Measurements from ENCODE around the gene KNL1.

Gene KNL1

GRCh38 chr15:40593588-40594428 is at the start of gene KNL1:
Gene KNL1 (plus strand): TSS chr15:40594249. CDS start chr15:40602932, 8,683 bp downstream.
- TF ChIP-seq CTCF (IDR thresholded peaks at IDR 0.05; ENCODE audit: low read depth, low read length, missing control alignments): no peak
- DNase-seq (ENCODE audit: extremely low read depth, low read depth): peak; percentile 90
- peak within 1 kb of the TSS; percentile 62 for H3K4me3 ChIP-seq (replicated peaks; ENCODE audit: low read depth, low read length)

GRCh38 chr15:40545457-40545856 is 48.6 kb upstream of the KNL1 start:
- no peak for TF ChIP-seq CTCF (IDR thresholded peaks at IDR 0.05; ENCODE audit: low read depth, low read length, missing control alignments)
- no peak for DNase-seq (ENCODE audit: extremely low read depth, low read depth)
- H3K4me3 ChIP-seq (replicated peaks; ENCODE audit: low read depth, low read length): no peak overlapping the region

GRCh38 chr15:40548610-40549009 is 45.4 kb upstream of the KNL1 start:
- no peak for DNase-seq (ENCODE audit: extremely low read depth, low read depth)
- no peak for TF ChIP-seq CTCF (IDR thresholded peaks at IDR 0.05; ENCODE audit: low read depth, low read length, missing control alignments)
- no peak overlapping the region for H3K4me3 ChIP-seq (replicated peaks; ENCODE audit: low read depth, low read length)

- no peak for TF ChIP-seq CTCF (IDR thresholded peaks at IDR 0.05; ENCODE audit: low read depth, low read length, missing control alignments)
- DNase-seq (ENCODE audit: extremely low read depth, low read depth): no peak
- no peak overlapping the region for H3K4me3 ChIP-seq (replicated peaks; ENCODE audit: low read depth, low read length)
These were observed 44.2 kb upstream of the KNL1 start for GRCh38 chr15:40549894-40550293.

- DNase-seq (ENCODE audit: extremely low read depth, low read depth): no peak
- TF ChIP-seq CTCF (IDR thresholded peaks at IDR 0.05; ENCODE audit: low read depth, low read length, missing control alignments): no peak
- H3K4me3 ChIP-seq (replicated peaks; ENCODE audit: low read depth, low read length): no peak overlapping the region
These were observed 43.6 kb upstream of the KNL1 start for GRCh38 chr15:40550341-40551037.

GRCh38 chr15:40554161-40554525 is 39.9 kb upstream of the KNL1 start:
- no peak for DNase-seq (ENCODE audit: extremely low read depth, low read depth)
- no peak for TF ChIP-seq CTCF (IDR thresholded peaks at IDR 0.05; ENCODE audit: low read depth, low read length, missing control alignments)
- H3K4me3 ChIP-seq (replicated peaks; ENCODE audit: low read depth, low read length): no peak overlapping the region
